H1 (cell line): ENCODE data around the gene NMT1. TPM values are rescaled to one million over a fixed set of nuclear protein-coding genes. Genes with fewer than 3 reads are reported as not detected.

Experiments used
- EP300 ChIP-seq, 2 experiments: IDR thresholded peaks; 1 replicate in 1 of 2; 2 replicates in 1 of 2; pipeline ENCODE4 v1.6.1; 2011 to 2012; ENCODE audit warnings: low read depth in 2 of 2, low read length in 2 of 2, mild to moderate bottlenecking in 2 of 2, borderline replicate concordance in 1 of 2, inconsistent platforms in 1 of 2, moderate library complexity in 1 of 2
- GABPA ChIP-seq: IDR thresholded peaks from 2 replicates; pipeline ENCODE4 v1.6.1; 2011; ENCODE audit warnings: mild to moderate bottlenecking, low read length, moderate library complexity, borderline replicate concordance; ENCODE audit not compliant: insufficient read depth
- POLR2AphosphoS5 ChIP-seq: IDR thresholded peaks from 2 replicates; pipeline ENCODE4 v1.6.1; 2011; ENCODE audit warnings: low read depth, low read length
- SIN3A ChIP-seq, 2 experiments: IDR thresholded peaks in 1 of 2; conservative IDR thresholded peaks in 1 of 2; 2 replicates each; pipeline ENCODE4 v1.6.1; 2011 to 2012; ENCODE audit warnings: low read length in 2 of 2, improper control_type of control experiment in 1 of 2, low read depth in 1 of 2, mild to moderate bottlenecking in 1 of 2
- YY1 ChIP-seq: IDR thresholded peaks from 2 replicates; pipeline ENCODE4 v1.6.1; 2011; ENCODE audit warnings: low read depth, mild to moderate bottlenecking, low read length
- polyA plus RNA-seq, 7 experiments: library from polyadenylated mRNA; depleted of rRNA in 3 of 7; stranded (reverse) in 5 of 7; unstranded in 2 of 7; fragments of >200 nt in 5 of 7; fragments of 200-250 nt in 2 of 7; gene quantifications; 1 replicate in 5 of 7; 2 replicates in 1 of 7; 4 replicates in 1 of 7; pipeline versions ENCODE4 v1.2.1 to v1.2.3, GENCODE V29; 2011 to 2013; ENCODE audit warnings: missing spikeins in 2 of 7, mixed read lengths in 2 of 7
- total RNA-seq: library from RNA; stranded (reverse); fragmentation: NEBNext Ultra II Directional; extraction: Animal tissue kit (Norgen Biotek cat#: 25700); gene quantifications from 2 replicates; pipeline ENCODE4 v1.2.1, GENCODE V29; 2021

Gene NMT1
- total and polyA plus RNA-seq, 2 of the 8 experiments (the other 6 are each of a cell fraction or from before 2014, with no cell fraction given), result 42.9 to 149 TPM

DNA sequence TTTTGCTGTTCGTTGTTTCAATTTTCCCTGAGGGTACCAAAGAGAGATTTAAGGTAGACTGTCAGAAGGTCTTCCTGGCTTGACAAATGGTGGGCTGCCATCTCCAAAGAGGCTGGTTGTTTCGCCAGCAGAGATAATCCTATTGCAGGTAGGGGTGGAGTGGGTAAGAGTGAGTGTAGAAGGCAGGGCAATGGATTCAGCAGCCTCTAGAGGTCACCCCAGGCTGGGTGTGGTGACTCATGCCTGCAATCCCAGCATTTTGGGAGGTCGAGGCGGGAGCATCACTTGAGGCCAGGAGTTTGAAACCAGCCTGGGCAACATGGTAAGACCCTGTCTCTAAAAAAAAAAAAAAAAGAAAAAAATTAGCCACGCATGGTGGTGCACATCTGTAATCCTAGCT lies 44.3 kb upstream of the NMT1 start (continued):
- TF ChIP-seq GABPA (no peak), YY1 (0 out of 2 replicates have a peak, but pooled peaks have one; percentile 32), POLR2AphosphoS5 (no peak), SIN3A (conservative IDR thresholded peaks at IDR 0.05 in 1 of 2, IDR thresholded peaks at IDR 0.05 in 1 of 2; ENCODE audit: low read depth in 1 of 2, low read length in 2 of 2) (no peak), EP300 (IDR thresholded peaks at IDR 0.05; ENCODE audit: borderline replicate concordance in 1 of 2, low read depth in 2 of 2, low read length in 2 of 2) (no peak)
